IPS-NIHi11 (cell line): ENCODE results near the gene ATG4A.

ENCODE experiments used
- DNase-seq: peaks from one replicate; pipeline ENCODE4 v3.0.0; 2012; ENCODE audit warnings: mixed read lengths, low spot score

ATG4A gene

GRCh38 chrX:108168961-108169740 is 77.6 kb downstream of the ATG4A start:
- DNase-seq, result no peak

GRCh38 chrX:108169768-108170167 is 78.2 kb downstream of the ATG4A start:
- DNase-seq, result no peak

- no peak for DNase-seq
These were observed 80.1 kb downstream of the ATG4A start for GRCh38 chrX:108171671-108172070.

GRCh38 chrX:108173874-108174273 is 82.3 kb downstream of the ATG4A start:
- DNase-seq, result no peak

GRCh38 chrX:108177351-108178142 is 86.0 kb downstream of the ATG4A start:
- DNase-seq, result peak; percentile 26

GRCh38 chrX:108178143-108178498 is 86.5 kb downstream of the ATG4A start:
- DNase-seq, result no peak

- no peak for DNase-seq
These were observed 95.2 kb downstream of the ATG4A start for GRCh38 chrX:108186811-108187210.

GRCh38 chrX:108198420-108198819 is 106.8 kb downstream of the ATG4A start:
- DNase-seq, result no peak

GRCh38 chrX:108199041-108199440 is 107.5 kb downstream of the ATG4A start:
- no peak for DNase-seq

GRCh38 chrX:108199691-108200090 is 108.1 kb downstream of the ATG4A start:
- peak; percentile 22 for DNase-seq

GRCh38 chrX:108203540-108203939 is 112.0 kb downstream of the ATG4A start:
- DNase-seq, result no peak
